SU-DHL-6 (cell line): ENCODE measurements around the gene CRACR2A.

Experiments
- H2AFZ ChIP-seq: fragments of 200-600 bp; sonication (generic); 2 replicates; pipeline ENCODE4 v1.6.1; 2014; ENCODE audit warnings: low read depth, mild to moderate bottlenecking, moderate library complexity, mixed read lengths, antibody characterized with exemption, low read length; ENCODE audit not compliant: severe bottlenecking
- H3F3A ChIP-seq: fragments of 200-600 bp; shearing (Covaris generic); 2 replicates; pipeline ENCODE4 v1.6.0; 2016; ENCODE audit warnings: antibody characterized with exemption, mild to moderate bottlenecking; ENCODE audit not compliant: insufficient read depth
- H3K27ac ChIP-seq: fragments of 200-600 bp; sonication (generic); 2 replicates; pipeline ENCODE4 v1.5.1; 2016; ENCODE audit warnings: low read depth, mild to moderate bottlenecking, low read length, moderate library complexity, mixed read lengths
- H3K27me3 ChIP-seq: fragments of 200-600 bp; sonication (generic), shearing (Covaris generic); 2 replicates; pipeline ENCODE4 v1.6.0; 2014; ENCODE audit warnings: mild to moderate bottlenecking, low read length
- H3K36me3 ChIP-seq: fragments of 200-600 bp; sonication (generic); 2 replicates; pipeline ENCODE4 v1.6.1; 2014; ENCODE audit warnings: mild to moderate bottlenecking, low read length, mixed read lengths
- H3K4me2 ChIP-seq: fragments of 300-600, 200-600 bp; shearing (Covaris generic), sonication (generic); 2 replicates; pipeline ENCODE4 v1.6.0; 2014; ENCODE audit warnings: low read length, low read depth, mild to moderate bottlenecking; ENCODE audit not compliant: poor library complexity, severe bottlenecking
- H3K4me3 ChIP-seq: fragments of 200-600 bp; sonication (generic); 2 replicates; pipeline ENCODE4 v1.5.1; 2014; ENCODE audit warnings: antibody characterized with exemption, low read length, mild to moderate bottlenecking, mixed read lengths; ENCODE audit not compliant: insufficient read depth, poor library complexity, severe bottlenecking
- H3K79me2 ChIP-seq: fragments of 200-600 bp; sonication (generic); 2 replicates; pipeline ENCODE4 v1.6.1; 2014; ENCODE audit warnings: mild to moderate bottlenecking, low read length, moderate library complexity; ENCODE audit not compliant: insufficient read depth
- H3K9ac ChIP-seq: fragments of 200-600 bp; sonication (generic); 2 replicates; pipeline ENCODE4 v1.7.0; 2014; ENCODE audit warnings: mild to moderate bottlenecking, low read length
- H3K9me2 ChIP-seq: fragments of 200-600 bp; sonication (generic); replicated peaks from 2 replicates; pipeline ENCODE4 v1.6.1; 2014; ENCODE audit warnings: low read length; ENCODE audit not compliant: insufficient read depth
- H3K9me3 ChIP-seq: fragments of 200-600 bp; sonication (generic); 2 replicates; pipeline ENCODE4 v1.6.1; 2014; ENCODE audit warnings: low read length, mixed read lengths; ENCODE audit not compliant: insufficient read depth
- H4K20me1 ChIP-seq: fragments of 200-600 bp; sonication (generic); 2 replicates; pipeline ENCODE4 v1.6.1; 2014; ENCODE audit warnings: low read depth, mild to moderate bottlenecking, antibody characterized with exemption, low read length, moderate library complexity, mixed read lengths
- CTCF ChIP-seq: fragments of 200-600 bp; sonication (generic); IDR thresholded peaks from one replicate; pipeline ENCODE4 v1.5.1; 2017; ENCODE audit warnings: antibody characterized with exemption, mild to moderate bottlenecking, low read length, moderate library complexity; ENCODE audit not compliant: insufficient read depth, poor library complexity, severe bottlenecking
- EZH2phosphoT487 ChIP-seq: fragments of 200-600 bp; sonication (generic), shearing (Covaris generic); conservative IDR thresholded peaks from 2 replicates; pipeline ENCODE4 v1.6.1; 2018; ENCODE audit warnings: mild to moderate bottlenecking, antibody characterized with exemption, low read length, moderate library complexity, mixed read lengths

CRACR2A gene

GRCh38 chr12:3593906-3594483 lies 158.9 kb downstream of the CRACR2A start:
- H3K36me3 ChIP-seq = no peaks in the 10 kb centered on the region
- H3K9ac ChIP-seq = no peak overlapping the region
- H3K9me2 ChIP-seq = no peaks in the 10 kb centered on the region
- H3K9me3 ChIP-seq = no peaks in the 10 kb centered on the region
- no peaks in the 10 kb centered on the region for H3K79me2 ChIP-seq
- H3K4me2 ChIP-seq = no peak overlapping the region
- H3F3A ChIP-seq = no peaks in the 10 kb centered on the region
- H2AFZ ChIP-seq = no peak overlapping the region
- H4K20me1 ChIP-seq = no peaks in the 10 kb centered on the region
- no peak for TF ChIP-seq CTCF
- no peak for TF ChIP-seq EZH2phosphoT487
- no peak overlapping the region for H3K27ac ChIP-seq
- no peaks in the 10 kb centered on the region for H3K27me3 ChIP-seq
- H3K4me3 ChIP-seq = no peak overlapping the region

- TF ChIP-seq EZH2phosphoT487 = no peak
- TF ChIP-seq CTCF = no peak
- Histone ChIP-seq H3K27me3 (no peaks in the 10 kb centered on the region), H3K36me3 (no peaks in the 10 kb centered on the region), H3K4me3 (no peak overlapping the region), H3K4me2 (no peak overlapping the region), H3K9me2 (no peaks in the 10 kb centered on the region), H4K20me1 (no peaks in the 10 kb centered on the region), H3K9me3 (no peaks in the 10 kb centered on the region), H3K27ac (no peak overlapping the region), H2AFZ (no peak overlapping the region), H3F3A (no peaks in the 10 kb centered on the region), H3K79me2 (no peaks in the 10 kb centered on the region), H3K9ac (no peak overlapping the region)
These were observed 159.9 kb downstream of the CRACR2A start for GRCh38 chr12:3592856-3593625.

GRCh38 chr12:3589745-3590144 lies 163.2 kb downstream of the CRACR2A start:
- Histone ChIP-seq H3F3A (no peaks in the 10 kb centered on the region), H3K9ac (no peak overlapping the region), H3K9me2 (no peaks in the 10 kb centered on the region), H3K27me3 (no peaks in the 10 kb centered on the region), H3K27ac (no peak overlapping the region), H3K36me3 (no peaks in the 10 kb centered on the region), H3K9me3 (no peaks in the 10 kb centered on the region), H3K4me3 (no peak overlapping the region), H3K4me2 (no peak overlapping the region), H2AFZ (no peak overlapping the region), H4K20me1 (no peaks in the 10 kb centered on the region), H3K79me2 (no peaks in the 10 kb centered on the region)
- no peak for TF ChIP-seq EZH2phosphoT487
- TF ChIP-seq CTCF = no peak
